ENCODE results near the gene TMCO6.

DNA sequence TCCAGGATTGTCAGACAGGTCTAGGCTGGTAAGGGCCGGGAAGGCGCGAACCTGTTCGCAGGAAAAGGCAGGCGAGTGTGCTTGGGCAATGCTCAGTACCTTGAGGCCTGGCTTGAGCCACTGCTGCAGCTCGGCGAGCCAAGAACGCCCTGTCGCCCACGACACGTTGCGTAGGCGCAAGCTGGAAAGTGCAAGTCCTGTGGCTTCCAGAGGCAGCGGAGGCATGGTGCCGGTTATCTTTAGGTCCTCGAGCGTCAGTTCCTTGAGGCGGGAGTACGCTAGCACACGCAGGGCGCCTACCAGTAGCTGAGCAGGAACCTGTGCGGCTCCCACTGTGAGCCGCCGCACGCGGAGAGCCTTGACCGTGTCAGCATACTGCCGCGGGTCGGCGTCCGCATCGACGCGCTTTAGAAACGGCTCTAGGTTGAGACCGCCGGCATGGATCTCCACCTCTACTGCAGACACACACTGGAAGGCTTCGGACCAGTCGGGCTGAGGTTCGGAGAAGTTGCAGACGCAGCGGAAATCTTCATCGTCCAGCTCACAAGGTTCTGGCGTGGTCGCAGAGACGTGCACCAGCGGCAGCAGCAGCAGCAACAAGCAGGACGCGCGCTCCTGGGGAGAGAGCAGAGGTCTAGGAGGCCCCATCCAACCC lies 6.8 kb upstream of the TMCO6 start:
- TF ChIP-seq POLR2A (IDR thresholded peaks at IDR 0.05; ENCODE audit: low read length) (no peak), GATA1 (IDR thresholded peaks at IDR 0.05; ENCODE audit: low read depth, low read length) (no peak)

All from erythroblast (primary cell).